Type B pancreatic cell (in vitro differentiated cells): Measurements from ENCODE around the gene LRCH1. TPM values are rescaled to one million over a fixed set of nuclear protein-coding genes. Genes with fewer than 3 reads are reported as not detected.
"Not testable (repeated sequence)": the region's sequence is repeated elsewhere in the genome, so short reads cannot be mapped to it uniquely, and the experiment has no call there.

Source experiments
- DNase-seq: peaks from one replicate; pipeline ENCODE4 v3.0.0; 2021; ENCODE audit warnings: mixed read lengths; ENCODE audit not compliant: unreplicated experiment; ENCODE audit errors: extremely low spot score
- H3K27ac Mint-ChIP-seq: 2 replicates; pipeline ENCODE4 v1.8.0; 2021; ENCODE audit warnings: mild to moderate bottlenecking, mixed read lengths
- H3K27me3 Mint-ChIP-seq: 2 replicates; pipeline ENCODE4 v1.8.0; 2021; ENCODE audit warnings: mixed read lengths
- H3K36me3 Mint-ChIP-seq: 2 replicates; pipeline ENCODE4 v1.8.0; 2021; ENCODE audit warnings: mixed read lengths
- H3K4me1 Mint-ChIP-seq: one replicate; pipeline ENCODE4 v1.8.0; 2021; ENCODE audit warnings: mixed read lengths; ENCODE audit not compliant: unreplicated experiment
- H3K4me3 Mint-ChIP-seq: 2 replicates; pipeline ENCODE4 v1.8.0; 2021; ENCODE audit warnings: mild to moderate bottlenecking, mixed read lengths
- H3K9me3 Mint-ChIP-seq: 2 replicates; pipeline ENCODE4 v1.8.0; 2021; ENCODE audit warnings: mixed read lengths
- CTCF ChIP-seq: fragments of 200-600 bp; sonication (generic); conservative IDR thresholded peaks from 2 replicates; pipeline ENCODE4 v1.5.0; 2021; ENCODE audit warnings: antibody characterized with exemption, mild to moderate bottlenecking
- total RNA-seq: library from RNA; stranded (reverse); gene quantifications from 2 replicates; pipeline ENCODE4 v1.2.1, GENCODE V29; 2021; ENCODE audit warnings: low replicate concordance

LRCH1 gene
- total RNA-seq, 1 donor from 2014 or later = 23.0 TPM

DNA sequence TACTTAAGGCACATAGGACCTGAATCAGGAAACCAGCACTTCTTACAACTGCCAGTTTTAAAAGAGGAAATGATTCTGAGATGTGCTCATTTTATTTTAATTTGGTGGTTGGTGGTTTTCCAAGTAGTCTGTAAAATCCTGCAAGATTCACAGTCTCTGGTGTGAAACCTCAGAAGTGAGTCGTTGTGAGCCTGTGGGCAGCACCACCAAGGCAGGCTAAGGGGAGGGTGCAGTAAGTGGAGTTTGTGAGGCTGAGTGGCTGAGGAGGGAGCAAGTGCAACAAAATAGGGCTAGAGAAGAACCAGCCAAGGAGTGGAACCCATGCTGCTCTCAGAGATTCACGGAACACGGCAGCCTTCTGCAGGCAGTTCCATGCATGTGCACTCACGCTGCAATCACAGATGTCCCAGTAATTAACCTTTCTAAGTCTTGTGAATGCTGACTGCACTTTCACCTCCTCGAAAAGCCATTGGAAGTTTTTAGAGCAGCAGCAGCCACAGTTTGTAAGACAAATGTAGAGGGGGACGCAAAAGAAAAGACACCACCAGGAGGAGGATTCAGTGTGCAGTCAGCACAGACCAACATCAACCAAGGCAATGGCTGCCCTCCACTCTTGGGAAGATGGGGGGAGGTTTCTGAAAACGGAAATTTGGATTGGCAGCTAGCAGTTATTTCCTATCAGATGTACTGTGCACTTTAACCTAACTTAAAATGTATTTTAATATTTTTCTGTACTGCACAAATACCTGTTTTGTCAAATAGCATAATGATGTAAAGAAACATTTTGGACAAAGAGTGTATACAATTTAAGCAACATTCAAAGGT lies 199.1 kb downstream of the LRCH1 start:
- no peak for TF ChIP-seq CTCF
- DNase-seq = no peak
- peaks cover 17% of the 10 kb centered on the region for H3K36me3 Mint-ChIP-seq
- H3K27ac Mint-ChIP-seq = no peak overlapping the region
- H3K4me3 Mint-ChIP-seq = no peak overlapping the region
- no peaks in the 10 kb centered on the region for H3K9me3 Mint-ChIP-seq
- no peaks in the 10 kb centered on the region for H3K27me3 Mint-ChIP-seq
- H3K4me1 Mint-ChIP-seq = no peaks in the 10 kb centered on the region

DNA sequence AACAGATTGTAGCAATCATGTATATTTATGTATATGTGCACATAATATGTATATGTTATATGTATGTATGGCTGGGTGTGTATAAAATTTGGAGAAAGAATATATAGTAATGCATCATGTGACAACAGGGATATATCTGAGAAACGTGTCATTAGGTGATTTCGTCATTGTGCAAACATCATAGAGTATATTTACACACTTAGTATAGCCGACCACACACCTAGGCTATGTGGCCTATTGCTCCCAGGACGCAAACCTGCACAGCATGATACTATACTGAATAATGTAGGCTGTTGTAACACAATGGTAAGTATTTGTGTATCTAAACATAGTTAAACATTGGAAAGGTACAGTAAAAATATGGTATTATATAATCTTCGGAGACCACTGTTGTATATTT lies 200.2 kb downstream of the LRCH1 start:
- Mint-ChIP-seq H3K27me3 (peaks cover 2% of the 10 kb centered on the region), H3K4me3 (no peak overlapping the region)

DNA sequence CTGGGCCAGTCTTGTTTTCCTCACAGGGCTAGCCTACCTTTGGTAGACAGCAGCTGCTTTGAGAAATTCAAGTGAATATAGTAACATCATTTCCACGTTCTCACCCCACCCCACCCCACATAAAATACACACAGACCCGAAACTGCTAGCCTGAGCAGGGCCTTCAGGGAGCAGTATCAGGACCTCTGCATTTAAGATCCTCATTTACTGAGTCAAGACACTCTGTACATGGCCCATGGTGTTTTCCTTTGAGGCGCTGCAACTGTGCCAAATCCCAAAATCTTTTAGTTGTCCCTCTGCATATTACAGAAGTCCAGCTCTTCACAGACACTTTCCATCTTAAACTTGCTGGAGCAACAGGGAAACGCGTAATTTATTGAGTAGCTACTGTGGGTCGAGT lies 200.9 kb downstream of the LRCH1 start:
- Mint-ChIP-seq H3K4me3 (no peak overlapping the region), H3K9me3 (no peaks in the 10 kb centered on the region), H3K36me3 (peaks cover 13% of the 10 kb centered on the region), H3K27ac (no peak overlapping the region), H3K27me3 (peaks cover 3% of the 10 kb centered on the region), H3K4me1 (no peaks in the 10 kb centered on the region)
- no peak for DNase-seq
- TF ChIP-seq CTCF = no peak

More for the DNA sequence above, 200.2 kb downstream of the LRCH1 start:
- Mint-ChIP-seq H3K9me3 (no peaks in the 10 kb centered on the region), H3K36me3 (peaks cover 14% of the 10 kb centered on the region), H3K4me1 (no peaks in the 10 kb centered on the region), H3K27ac (no peak overlapping the region)
- no peak for DNase-seq
- no peak for TF ChIP-seq CTCF

GRCh38 chr13:46754812-46755211 lies 201.8 kb downstream of the LRCH1 start:
- Mint-ChIP-seq H3K4me3 (no peak overlapping the region), H3K27ac (no peak overlapping the region), H3K9me3 (no peaks in the 10 kb centered on the region), H3K4me1 (no peaks in the 10 kb centered on the region), H3K36me3 (peaks cover 10% of the 10 kb centered on the region), H3K27me3 (peaks cover 3% of the 10 kb centered on the region)
- TF ChIP-seq CTCF = no peak
- DNase-seq = no peak

GRCh38 chr13:46755508-46755907 lies 202.5 kb downstream of the LRCH1 start:
- not testable (repeated sequence) for H3K4me3 Mint-ChIP-seq, H3K27me3 Mint-ChIP-seq, H3K9me3 Mint-ChIP-seq, DNase-seq, H3K36me3 Mint-ChIP-seq, H3K27ac Mint-ChIP-seq, H3K4me1 Mint-ChIP-seq

GRCh38 chr13:46756977-46757376 lies 204.0 kb downstream of the LRCH1 start:
- H3K27me3 Mint-ChIP-seq = peaks cover 3% of the 10 kb centered on the region
- no peaks in the 10 kb centered on the region for H3K36me3 Mint-ChIP-seq
- no peak overlapping the region for H3K4me3 Mint-ChIP-seq
- no peaks in the 10 kb centered on the region for H3K4me1 Mint-ChIP-seq
- no peak overlapping the region for H3K27ac Mint-ChIP-seq
- no peak for DNase-seq
- no peak for TF ChIP-seq CTCF
- H3K9me3 Mint-ChIP-seq = no peaks in the 10 kb centered on the region
